Measurements from ENCODE around the gene ASB18. TPM values are rescaled to one million over a fixed set of nuclear protein-coding genes. Genes with fewer than 3 reads are reported as not detected.

ASB18 gene
- total and polyA plus RNA-seq, 2 of the 8 experiments (the other 6 are each of a cell fraction or from before 2014, with no cell fraction given), result not detected

DNA sequence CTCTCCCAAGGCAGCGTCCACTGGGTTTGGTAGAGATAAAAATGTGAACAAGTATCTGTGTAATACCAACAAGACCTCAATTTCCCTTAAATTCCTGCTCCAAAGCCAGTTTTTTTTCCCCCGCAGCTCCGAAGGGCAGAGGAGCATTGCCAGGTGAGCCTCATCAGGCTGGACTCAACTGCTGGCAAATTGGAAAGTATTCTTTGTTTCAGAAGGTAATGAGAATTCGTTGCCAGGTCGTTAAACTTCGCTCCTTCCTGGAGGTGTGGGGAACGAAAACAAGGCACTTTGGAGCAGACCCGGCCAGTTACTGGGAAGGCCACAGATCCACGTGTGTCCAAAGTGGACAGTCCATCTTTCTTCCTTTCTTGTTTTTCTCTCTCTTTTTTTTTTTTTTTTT, 30.4 kb upstream of the ASB18 start:
- Histone ChIP-seq H3K79me2 (ENCODE audit: control insufficient read depth in 1 of 2, insufficient read depth in 2 of 2, low read length in 2 of 2) (no peaks in the 10 kb centered on the region), H2BK5ac (ENCODE audit: low read depth, low read length) (no peak overlapping the region), H3K4me2 (ENCODE audit: insufficient read depth in 1 of 2, low read depth in 2 of 2, low read length in 2 of 2) (no peak overlapping the region), H3K23me2 (ENCODE audit: low read depth, low read length) (no peaks in the 10 kb centered on the region), H3K27me3 (replicated peaks in 1 of 4; ENCODE audit: control insufficient read depth in 3 of 4, extremely low read depth in 1 of 4, insufficient read depth in 3 of 4, low read length in 3 of 4) (no peaks in the 10 kb centered on the region), H3K14ac (ENCODE audit: insufficient read length) (no peak overlapping the region), H3K56ac (replicated peaks; ENCODE audit: insufficient read length, low read depth, low read length) (no peak overlapping the region), H2AK5ac (ENCODE audit: low read depth, low read length) (no peak overlapping the region), H3K18ac (ENCODE audit: extremely low read depth, low read length) (no peak overlapping the region), H3K9me3 (ENCODE audit: insufficient read depth in 2 of 2, low read depth in 1 of 2, low read length in 1 of 2) (no peaks in the 10 kb centered on the region), H3K4me1 (replicated peaks in 1 of 4; ENCODE audit: control insufficient read depth in 3 of 4, insufficient read depth in 4 of 4, low read length in 3 of 4) (no peaks in the 10 kb centered on the region), H4K91ac (replicated peaks; ENCODE audit: insufficient read length, low read length) (no peak overlapping the region), H3K9ac (replicated peaks in 1 of 4; ENCODE audit: extremely low read depth in 1 of 4, low read depth in 3 of 4, low read length in 3 of 4) (no peak overlapping the region), H2BK120ac (replicated peaks; ENCODE audit: low read depth, low read length) (no peak overlapping the region), H2BK15ac (ENCODE audit: low read length) (no peak overlapping the region), H3K4ac (replicated peaks; ENCODE audit: insufficient read length, low read depth, low read length) (no peak overlapping the region), H4K20me1 (replicated peaks in 1 of 2; ENCODE audit: control insufficient read depth in 1 of 2, insufficient read depth in 2 of 2, low read length in 2 of 2) (no peaks in the 10 kb centered on the region), H3K23ac (ENCODE audit: insufficient read length) (no peak overlapping the region), H4K8ac (ENCODE audit: extremely low read depth, insufficient read depth, low read length) (no peak overlapping the region), H3K4me3 (ENCODE audit: extremely low read depth in 1 of 4, insufficient read depth in 2 of 4, low read depth in 3 of 4, low read length in 4 of 4) (no peak overlapping the region), H2BK12ac (ENCODE audit: low read depth, low read length) (no peak overlapping the region), H2BK20ac (ENCODE audit: low read length) (no peak overlapping the region), H3K79me1 (ENCODE audit: low read depth, low read length) (no peaks in the 10 kb centered on the region), H2AFZ (ENCODE audit: low read length) (no peak overlapping the region), H4K5ac (ENCODE audit: insufficient read length, low read depth, low read length) (no peak overlapping the region), H3K27ac (ENCODE audit: low read depth, low read length) (no peak overlapping the region), H3K36me3 (ENCODE audit: control insufficient read depth in 2 of 4, insufficient read depth in 4 of 4, low read length in 3 of 4) (no peaks in the 10 kb centered on the region)
- FAIRE-seq, result no peak
- ChIA-PET POLR2A (ENCODE audit: partially characterized antibody) (no interaction called here), CTCF (ENCODE audit: partially characterized antibody) (interaction anchor here (1.9 kb wide), 1 partner anchor 15 kb away, joined by 8 read pairs; no protein-coding TSS in a partner anchor)
- 93% methylated on average over 9 of the region's 9 CpGs; no CpG with 5 or more reads in 1 of the 2 experiments for WGBS, 2 experiments (ENCODE audit: extremely low coverage in 1 of 2, insufficient coverage in 1 of 2, insufficient read length in 1 of 2, insufficient replicate concordance in 2 of 2, low coverage in 1 of 2, low lambda C conversion rate in 2 of 2, missing lambda C conversion rate in 1 of 2)
- DNase-seq (ENCODE audit: low read depth in 1 of 2, low spot score in 2 of 2), result no peak

Measured in H1 (cell line).